Astrocyte (in vitro differentiated cells and primary cell): ENCODE results near the gene GDPD5. TPM values are rescaled to one million over a fixed set of nuclear protein-coding genes. Genes with fewer than 3 reads are reported as not detected.

ENCODE experiments used
- DNase-seq: peaks from one replicate; pipeline ENCODE4 v3.0.0-alpha.2; 2010; ENCODE audit warnings: low read depth
- FAIRE-seq: peaks from 2 replicates; lab custom pipeline; 2011; peaks lifted over from hg19 to GRCh38; lab: Jason Lieb, UNC
- H2AFZ ChIP-seq: 2 replicates; pipeline ENCODE4 v1.6.0; 2012; ENCODE audit warnings: low read depth, low read length, inconsistent platforms
- H3K27ac ChIP-seq: 2 replicates; pipeline ENCODE4 v1.5.1; 2011; ENCODE audit warnings: low read depth, low read length, inconsistent platforms
- H3K27me3 ChIP-seq: 2 replicates; pipeline ENCODE4 v1.6.0; 2011; ENCODE audit warnings: low read length, inconsistent platforms; ENCODE audit not compliant: insufficient read depth
- H3K36me3 ChIP-seq: 2 replicates; pipeline ENCODE4 v1.5.1; 2011; ENCODE audit warnings: low read length, inconsistent platforms; ENCODE audit not compliant: insufficient read depth
- H3K4me1 ChIP-seq: 2 replicates; pipeline ENCODE4 v1.5.1; 2011; ENCODE audit warnings: low read length, inconsistent platforms; ENCODE audit not compliant: insufficient read depth
- H3K4me2 ChIP-seq: 2 replicates; pipeline ENCODE4 v1.6.0; 2012; ENCODE audit warnings: low read length, inconsistent platforms
- H3K4me3 ChIP-seq: 2 replicates; pipeline ENCODE4 v1.5.1; 2011; ENCODE audit warnings: low read depth, mild to moderate bottlenecking, low read length, inconsistent platforms; ENCODE audit not compliant: insufficient read depth
- H3K79me2 ChIP-seq: 2 replicates; pipeline ENCODE4 v1.6.0; 2012; ENCODE audit warnings: mild to moderate bottlenecking, low read length, inconsistent platforms; ENCODE audit not compliant: insufficient read depth
- H3K9ac ChIP-seq: 2 replicates; pipeline ENCODE4 v1.6.0; 2012; ENCODE audit warnings: mild to moderate bottlenecking, low read length, inconsistent platforms
- H3K9me3 ChIP-seq: 2 replicates; pipeline ENCODE4 v1.5.1; 2012; ENCODE audit warnings: low read depth, mild to moderate bottlenecking, low read length, inconsistent platforms; ENCODE audit not compliant: insufficient read depth
- H4K20me1 ChIP-seq: 2 replicates; pipeline ENCODE4 v1.6.0; 2012; ENCODE audit warnings: low read length, inconsistent platforms; ENCODE audit not compliant: insufficient read depth
- H3K27ac Mint-ChIP-seq: one replicate; pipeline ENCODE4 v1.8.0; 2021; ENCODE audit warnings: mild to moderate bottlenecking, mixed read lengths; ENCODE audit not compliant: unreplicated experiment
- H3K27me3 Mint-ChIP-seq: one replicate; pipeline ENCODE4 v1.8.0; 2021; ENCODE audit warnings: low read depth, mixed read lengths; ENCODE audit not compliant: unreplicated experiment
- H3K36me3 Mint-ChIP-seq: one replicate; pipeline ENCODE4 v1.8.0; 2021; ENCODE audit warnings: low read depth, mixed read lengths; ENCODE audit not compliant: unreplicated experiment
- H3K4me1 Mint-ChIP-seq: one replicate; pipeline ENCODE4 v1.8.0; 2021; ENCODE audit warnings: low read depth, mixed read lengths; ENCODE audit not compliant: unreplicated experiment
- H3K4me3 Mint-ChIP-seq: one replicate; pipeline ENCODE4 v1.8.0; 2021; ENCODE audit warnings: mild to moderate bottlenecking, moderate library complexity, mixed read lengths; ENCODE audit not compliant: unreplicated experiment
- H3K9me3 Mint-ChIP-seq: one replicate; pipeline ENCODE4 v1.8.0; 2021; ENCODE audit warnings: mild to moderate bottlenecking, mixed read lengths; ENCODE audit not compliant: unreplicated experiment
- EZH2 ChIP-seq: IDR thresholded peaks from 2 replicates; pipeline ENCODE4 v1.6.1; 2012; ENCODE audit warnings: mild to moderate bottlenecking, low read length, inconsistent platforms; ENCODE audit not compliant: insufficient read depth
- total RNA-seq: library from RNA; stranded (reverse); gene quantifications from 2 replicates; pipeline ENCODE4 v1.2.1, GENCODE V29; 2021
- TF ChIP-seq, protein P1 (sequence below): IDR thresholded peaks from 2 replicates; pipeline ENCODE4 v1.5.1; 2011; ENCODE audit warnings: low read depth, mild to moderate bottlenecking, inconsistent platforms, low read length, moderate library complexity; ENCODE audit not compliant: insufficient read depth

The GDPD5 gene
- total RNA-seq, 1 donor from 2014 or later = 9.4 TPM

DNA sequence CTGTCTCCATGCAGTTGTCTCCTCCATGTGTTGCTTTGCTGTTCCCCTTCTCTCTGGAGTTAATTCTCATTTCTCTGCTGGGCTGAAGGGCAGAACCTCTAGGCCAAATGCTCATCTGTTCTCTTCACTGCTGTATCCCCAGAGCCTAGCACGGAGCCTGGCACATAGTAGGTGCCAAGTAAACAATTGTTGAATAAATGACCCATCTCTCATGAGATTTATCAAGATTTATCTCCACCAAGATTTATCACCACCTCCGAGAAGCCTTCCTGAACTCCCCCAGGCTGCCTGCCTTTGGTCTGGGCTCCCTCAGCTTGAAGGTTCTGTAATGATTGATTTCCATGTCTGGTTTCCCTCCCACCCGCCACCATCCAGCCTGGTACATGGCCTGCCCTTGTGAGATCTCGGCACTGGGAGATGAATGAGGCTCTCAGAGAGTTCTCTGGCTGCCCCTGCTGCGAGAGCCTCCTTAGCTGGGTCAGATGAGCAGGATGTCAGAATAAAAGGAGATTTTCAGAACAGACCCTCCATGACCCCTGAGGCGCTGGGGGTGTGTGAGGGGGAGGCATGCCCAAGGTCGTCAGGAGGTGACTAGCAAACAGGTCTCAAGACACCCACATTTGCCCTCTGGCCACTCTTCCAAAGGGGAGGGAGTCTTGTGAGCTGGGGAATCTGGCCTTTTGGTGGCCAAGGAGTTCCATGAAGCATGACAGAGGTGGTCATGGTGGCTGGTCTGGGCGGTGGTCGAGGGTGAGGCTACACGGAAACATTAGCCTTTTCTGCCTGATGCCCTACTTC is 2.4 kb upstream of the GDPD5 start:
- H3K4me3 Mint-ChIP-seq = peak overlapping the region; percentile 18

DNA sequence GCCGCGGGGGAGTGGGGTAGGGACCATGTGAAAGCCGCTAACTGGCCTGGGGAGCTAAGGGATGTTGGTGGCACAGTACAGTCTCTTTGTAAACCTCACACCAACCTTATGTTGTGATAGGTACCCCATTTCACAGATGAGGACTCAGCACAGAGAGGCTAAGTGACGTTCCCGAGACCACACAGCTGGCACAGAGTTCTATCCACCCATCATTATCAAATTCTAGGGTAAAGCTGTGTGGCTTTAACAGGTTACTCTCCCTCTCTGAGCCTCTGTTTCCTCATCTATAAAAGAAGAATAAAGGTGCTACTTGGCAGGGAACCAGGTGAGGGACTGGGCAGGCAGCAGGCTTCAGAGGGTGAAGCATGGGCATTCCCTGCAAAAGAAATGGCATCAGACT is 1.4 kb upstream of the GDPD5 start:
- H3K27ac Mint-ChIP-seq = no peak overlapping the region
- FAIRE-seq (no peak), DNase-seq (no peak)
- H3K4me3 Mint-ChIP-seq = peak overlapping the region; percentile 87
- TF ChIP-seq, protein P1, sequence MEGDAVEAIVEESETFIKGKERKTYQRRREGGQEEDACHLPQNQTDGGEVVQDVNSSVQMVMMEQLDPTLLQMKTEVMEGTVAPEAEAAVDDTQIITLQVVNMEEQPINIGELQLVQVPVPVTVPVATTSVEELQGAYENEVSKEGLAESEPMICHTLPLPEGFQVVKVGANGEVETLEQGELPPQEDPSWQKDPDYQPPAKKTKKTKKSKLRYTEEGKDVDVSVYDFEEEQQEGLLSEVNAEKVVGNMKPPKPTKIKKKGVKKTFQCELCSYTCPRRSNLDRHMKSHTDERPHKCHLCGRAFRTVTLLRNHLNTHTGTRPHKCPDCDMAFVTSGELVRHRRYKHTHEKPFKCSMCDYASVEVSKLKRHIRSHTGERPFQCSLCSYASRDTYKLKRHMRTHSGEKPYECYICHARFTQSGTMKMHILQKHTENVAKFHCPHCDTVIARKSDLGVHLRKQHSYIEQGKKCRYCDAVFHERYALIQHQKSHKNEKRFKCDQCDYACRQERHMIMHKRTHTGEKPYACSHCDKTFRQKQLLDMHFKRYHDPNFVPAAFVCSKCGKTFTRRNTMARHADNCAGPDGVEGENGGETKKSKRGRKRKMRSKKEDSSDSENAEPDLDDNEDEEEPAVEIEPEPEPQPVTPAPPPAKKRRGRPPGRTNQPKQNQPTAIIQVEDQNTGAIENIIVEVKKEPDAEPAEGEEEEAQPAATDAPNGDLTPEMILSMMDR = no peak
- TF ChIP-seq EZH2 = no peak
- no peak overlapping the region for H3K27ac ChIP-seq
- no peaks in the 10 kb centered on the region for H3K4me1 Mint-ChIP-seq
- H3K4me2 ChIP-seq = no peak overlapping the region
- peaks cover 10% of the 10 kb centered on the region for H3K4me1 ChIP-seq
- no peak overlapping the region for H3K9ac ChIP-seq
- H3K36me3 ChIP-seq = no peaks in the 10 kb centered on the region
- no peaks in the 10 kb centered on the region for H3K27me3 ChIP-seq
- no peaks in the 10 kb centered on the region for H3K79me2 ChIP-seq
- H3K36me3 Mint-ChIP-seq = peaks cover 4% of the 10 kb centered on the region
- H3K27me3 Mint-ChIP-seq = peaks cover 57% of the 10 kb centered on the region
- no peaks in the 10 kb centered on the region for H3K9me3 ChIP-seq
- H3K9me3 Mint-ChIP-seq = peaks cover 2% of the 10 kb centered on the region
- H2AFZ ChIP-seq = no peak overlapping the region
- H3K4me3 ChIP-seq = no peak overlapping the region
- peaks cover 11% of the 10 kb centered on the region for H4K20me1 ChIP-seq

More for the DNA sequence above, 2.4 kb upstream of the GDPD5 start:
- Histone ChIP-seq H3K4me1 (peaks cover 10% of the 10 kb centered on the region), H4K20me1 (peaks cover 11% of the 10 kb centered on the region), H2AFZ (no peak overlapping the region), H3K4me2 (no peak overlapping the region), H3K27me3 (no peaks in the 10 kb centered on the region), H3K4me3 (no peak overlapping the region), H3K27ac (no peak overlapping the region), H3K36me3 (no peaks in the 10 kb centered on the region), H3K9me3 (no peaks in the 10 kb centered on the region), H3K9ac (no peak overlapping the region), H3K79me2 (no peaks in the 10 kb centered on the region)
- peaks cover 49% of the 10 kb centered on the region for H3K27me3 Mint-ChIP-seq
- H3K36me3 Mint-ChIP-seq = peaks cover 4% of the 10 kb centered on the region
- H3K4me1 Mint-ChIP-seq = no peaks in the 10 kb centered on the region
- FAIRE-seq (no peak), DNase-seq (no peak)
- TF ChIP-seq, protein P1 = no peak
- no peak for TF ChIP-seq EZH2
- peaks cover 2% of the 10 kb centered on the region for H3K9me3 Mint-ChIP-seq
- no peak overlapping the region for H3K27ac Mint-ChIP-seq

DNA sequence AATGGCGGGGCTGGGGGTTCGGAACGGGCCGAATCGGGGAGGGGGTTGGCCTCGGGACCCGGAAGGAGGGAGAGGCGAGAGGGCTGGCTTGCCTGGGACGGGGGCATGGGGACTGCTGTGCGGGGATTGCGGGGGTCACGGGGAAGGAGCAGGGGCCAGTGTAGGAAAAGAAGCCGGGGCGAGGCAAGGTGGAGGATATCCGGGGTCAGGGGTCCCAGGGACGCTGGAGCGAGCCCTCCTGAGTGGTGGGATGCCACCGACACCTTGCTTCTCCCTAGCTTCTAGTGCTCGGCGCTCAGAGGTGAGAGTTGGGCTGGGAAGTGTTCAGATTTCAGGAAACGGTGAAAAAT is 426 bp upstream of the GDPD5 start:
- Histone ChIP-seq H3K79me2 (no peaks in the 10 kb centered on the region), H3K27ac (no peak overlapping the region), H3K27me3 (no peaks in the 10 kb centered on the region), H3K4me2 (peak overlapping the region; percentile 99), H2AFZ (peak overlapping the region; percentile 67), H3K9me3 (no peaks in the 10 kb centered on the region), H3K9ac (peak overlapping the region; percentile 76), H3K36me3 (no peaks in the 10 kb centered on the region), H4K20me1 (peaks cover 16% of the 10 kb centered on the region), H3K4me1 (peaks cover 10% of the 10 kb centered on the region), H3K4me3 (peak overlapping the region; percentile 74)
- DNase-seq (no peak), FAIRE-seq (no peak)
- H3K4me3 Mint-ChIP-seq = peak overlapping the region; percentile 87
- no peak for TF ChIP-seq EZH2
- TF ChIP-seq, protein P1 = no peak
- no peaks in the 10 kb centered on the region for H3K4me1 Mint-ChIP-seq
- peaks cover 4% of the 10 kb centered on the region for H3K36me3 Mint-ChIP-seq
- peaks cover 2% of the 10 kb centered on the region for H3K9me3 Mint-ChIP-seq
- H3K27ac Mint-ChIP-seq = peak overlapping the region; percentile 34
- H3K27me3 Mint-ChIP-seq = peaks cover 57% of the 10 kb centered on the region
